Esophagus squamous epithelium (tissue), 4 donors: ENCODE measurements around the gene INAFM1.

Experiments
- POLR2A ChIP-seq, 4 donors: fragments of 450-650 bp; IDR thresholded peaks; one replicate each; pipeline ENCODE4 v1.6.1; 2017; ENCODE audit warnings: antibody characterized with exemption in 4 of 4, mild to moderate bottlenecking in 4 of 4, moderate library complexity in 3 of 4
- TF ChIP-seq, protein P1 (sequence below), 6 experiments: fragments of 450-650 bp in 4 of 6; fragments of 200-600 bp in 2 of 6; sonication (generic) in 2 of 6; IDR thresholded peaks; one replicate each; pipeline ENCODE4 v1.5.1; 2016 to 2019; ENCODE audit warnings: antibody characterized with exemption in 6 of 6, mild to moderate bottlenecking in 4 of 6, moderate library complexity in 4 of 6

GRCh38 chr19:47271949-47272348 is 2.7 kb upstream of the INAFM1 start:
- TF ChIP-seq POLR2A (IDR thresholded peaks at IDR 0.05): no peak
- TF ChIP-seq, protein P1, sequence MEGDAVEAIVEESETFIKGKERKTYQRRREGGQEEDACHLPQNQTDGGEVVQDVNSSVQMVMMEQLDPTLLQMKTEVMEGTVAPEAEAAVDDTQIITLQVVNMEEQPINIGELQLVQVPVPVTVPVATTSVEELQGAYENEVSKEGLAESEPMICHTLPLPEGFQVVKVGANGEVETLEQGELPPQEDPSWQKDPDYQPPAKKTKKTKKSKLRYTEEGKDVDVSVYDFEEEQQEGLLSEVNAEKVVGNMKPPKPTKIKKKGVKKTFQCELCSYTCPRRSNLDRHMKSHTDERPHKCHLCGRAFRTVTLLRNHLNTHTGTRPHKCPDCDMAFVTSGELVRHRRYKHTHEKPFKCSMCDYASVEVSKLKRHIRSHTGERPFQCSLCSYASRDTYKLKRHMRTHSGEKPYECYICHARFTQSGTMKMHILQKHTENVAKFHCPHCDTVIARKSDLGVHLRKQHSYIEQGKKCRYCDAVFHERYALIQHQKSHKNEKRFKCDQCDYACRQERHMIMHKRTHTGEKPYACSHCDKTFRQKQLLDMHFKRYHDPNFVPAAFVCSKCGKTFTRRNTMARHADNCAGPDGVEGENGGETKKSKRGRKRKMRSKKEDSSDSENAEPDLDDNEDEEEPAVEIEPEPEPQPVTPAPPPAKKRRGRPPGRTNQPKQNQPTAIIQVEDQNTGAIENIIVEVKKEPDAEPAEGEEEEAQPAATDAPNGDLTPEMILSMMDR (IDR thresholded peaks at IDR 0.05): no peak
